CD14-positive monocyte (primary cell): ENCODE measurements around the gene POU6F2. TPM values are rescaled to one million over a fixed set of nuclear protein-coding genes. Genes with fewer than 3 reads are reported as not detected.

Experiments used
- DNase-seq, 3 donors: peaks; one replicate each; pipeline ENCODE4 v3.0.0-alpha.2; 2011 to 2022
- H2AFZ ChIP-seq: 2 replicates; pipeline ENCODE4 v1.6.0; 2012; ENCODE audit warnings: mild to moderate bottlenecking, low read depth, low read length, inconsistent platforms; ENCODE audit not compliant: insufficient read depth, poor library complexity, severe bottlenecking
- H3K27ac ChIP-seq, 2 donors: 1 replicate in 1 of 2; 2 replicates in 1 of 2; pipeline ENCODE4 v1.5.1; 2012 to 2013; ENCODE audit warnings: low read length in 2 of 2, control low read depth in 1 of 2, inconsistent platforms in 1 of 2, low read depth in 1 of 2, mild to moderate bottlenecking in 1 of 2
- H3K27me3 ChIP-seq, 2 donors: one replicate each; pipeline versions ENCODE4 v1.6.0 to v1.6.1; 2011 to 2013; ENCODE audit warnings: low read length in 2 of 2; ENCODE audit not compliant: control insufficient read depth in 2 of 2, insufficient read depth in 2 of 2
- H3K36me3 ChIP-seq, 2 donors: replicated peaks in 1 of 2; 1 replicate in 1 of 2; 2 replicates in 1 of 2; pipeline versions ENCODE4 v1.5.1 to v1.6.1; 2012 to 2013; ENCODE audit warnings: low read length in 2 of 2, control low read depth in 1 of 2, inconsistent platforms in 1 of 2, mild to moderate bottlenecking in 1 of 2; ENCODE audit not compliant: insufficient read depth in 2 of 2, control insufficient read depth in 1 of 2
- H3K4me1 ChIP-seq, 2 donors: 1 replicate in 1 of 2; 2 replicates in 1 of 2; pipeline versions ENCODE4 v1.5.1 to v1.6.1; 2012 to 2013; ENCODE audit warnings: low read length in 2 of 2, control low read depth in 1 of 2, inconsistent platforms in 1 of 2, mild to moderate bottlenecking in 1 of 2, moderate library complexity in 1 of 2; ENCODE audit not compliant: insufficient read depth in 2 of 2, control insufficient read depth in 1 of 2
- H3K4me2 ChIP-seq: replicated peaks from 2 replicates; pipeline ENCODE3; 2012; ENCODE audit warnings: low read length, moderate library complexity, mild to moderate bottlenecking; ENCODE audit not compliant: poor library complexity, severe bottlenecking; ENCODE audit errors: extremely low read depth
- H3K4me3 ChIP-seq, 3 experiments: fragments of 200-600 bp in 1 of 3; sonication (generic) in 1 of 3; replicated peaks in 1 of 3; 1 replicate in 2 of 3; 2 replicates in 1 of 3; pipeline ENCODE4 v1.5.1; 2011 to 2013; ENCODE audit warnings: low read length in 3 of 3, mild to moderate bottlenecking in 3 of 3, control low read depth in 2 of 3, low read depth in 2 of 3, inconsistent platforms in 1 of 3, moderate library complexity in 1 of 3
- H3K79me2 ChIP-seq: 2 replicates; pipeline ENCODE4 v1.6.0; 2012; ENCODE audit warnings: mild to moderate bottlenecking, control low read depth, inconsistent platforms, low read length, moderate library complexity; ENCODE audit not compliant: insufficient read depth
- H3K9ac ChIP-seq: 2 replicates; pipeline ENCODE4 v1.6.0; 2017; ENCODE audit warnings: low read length, mild to moderate bottlenecking; ENCODE audit not compliant: insufficient read depth, poor library complexity, severe bottlenecking
- H3K9me3 ChIP-seq, 2 donors: replicated peaks in 1 of 2; 1 replicate in 1 of 2; 2 replicates in 1 of 2; pipeline versions ENCODE4 v1.5.1 to v1.6.1; 2012 to 2013; ENCODE audit warnings: low read length in 2 of 2, control low read depth in 1 of 2; ENCODE audit not compliant: control insufficient read depth in 1 of 2, insufficient read depth in 1 of 2
- H4K20me1 ChIP-seq: 2 replicates; pipeline ENCODE4 v1.6.0; 2012; ENCODE audit warnings: mild to moderate bottlenecking, low read length, control low read depth, moderate library complexity; ENCODE audit not compliant: insufficient read depth
- H3K27ac Mint-ChIP-seq, 7 donors: one replicate each; pipeline ENCODE4 v1.8.0; 2020; ENCODE audit warnings: mild to moderate bottlenecking in 7 of 7, mixed read lengths in 7 of 7, moderate library complexity in 6 of 7, inconsistent platforms in 2 of 7
- H3K27me3 Mint-ChIP-seq, 3 donors: one replicate each; pipeline ENCODE4 v1.8.0; 2021 to 2022; ENCODE audit warnings: low read depth in 3 of 3, mild to moderate bottlenecking in 3 of 3, mixed read lengths in 3 of 3, moderate library complexity in 3 of 3, inconsistent platforms in 1 of 3
- H3K36me3 Mint-ChIP-seq, 2 donors: one replicate each; pipeline ENCODE4 v1.8.0; 2020; ENCODE audit warnings: mixed read lengths in 2 of 2, inconsistent platforms in 1 of 2, mild to moderate bottlenecking in 1 of 2
- H3K4me1 Mint-ChIP-seq: one replicate; pipeline ENCODE4 v1.8.0; 2020; ENCODE audit warnings: mild to moderate bottlenecking, mixed read lengths
- H3K4me3 Mint-ChIP-seq, 2 donors: one replicate each; pipeline ENCODE4 v1.8.0; 2020; ENCODE audit warnings: mild to moderate bottlenecking in 2 of 2, mixed read lengths in 2 of 2, moderate library complexity in 1 of 2
- H3K9me3 Mint-ChIP-seq, 7 donors: one replicate each; pipeline ENCODE4 v1.8.0; 2020 to 2022; ENCODE audit warnings: mixed read lengths in 7 of 7, mild to moderate bottlenecking in 6 of 7, moderate library complexity in 6 of 7, inconsistent platforms in 2 of 7
- WGBS: methylation state at CpG from one replicate; pipeline ENCODE4 v1.1.5; 2013; ENCODE audit warnings: missing lambda C conversion rate; ENCODE audit not compliant: insufficient coverage; 5-methylcytosine and 5-hydroxymethylcytosine counted together
- intact Hi-C, 2 donors: fragments of 100-400 bp; cut with micrococcal nuclease; formaldehyde crosslinking; loops; one replicate each; pipeline versions ENCODE4 v1.15.0 to v1.15.1; 2023
- polyA plus RNA-seq, 3 donors: library from polyadenylated mRNA; depleted of rRNA in 1 of 3; unstranded in 2 of 3; stranded (reverse) in 1 of 3; fragments of 300-500 nt in 2 of 3; fragments of >200 nt in 1 of 3; fragmentation: Illumina TruSeq in 2 of 3; gene quantifications; 1 replicate in 2 of 3; 2 replicates in 1 of 3; pipeline ENCODE4 v1.2.3, GENCODE V29; 2012 to 2021
- TF ChIP-seq, protein P1 (sequence below): fragments of 200-600 bp; IDR thresholded peaks from one replicate; pipeline ENCODE4 v1.8.0; 2022; ENCODE audit warnings: antibody characterized with exemption, mild to moderate bottlenecking

Gene POU6F2
- polyA plus RNA-seq, 3 donors, result not detected

GRCh38 chr7:39490296-39490695, 512.6 kb downstream of the POU6F2 start:
- Histone ChIP-seq H4K20me1 (no peaks in the 10 kb centered on the region), H3K4me2 (no peak overlapping the region), H3K4me1 (no peaks in the 10 kb centered on the region), H3K27me3 (no peaks in the 10 kb centered on the region), H3K9ac (no peak overlapping the region), H2AFZ (no peak overlapping the region), H3K79me2 (no peaks in the 10 kb centered on the region), H3K9me3 (no peaks in the 10 kb centered on the region), H3K36me3 (no peaks in the 10 kb centered on the region), H3K4me3 (no peak overlapping the region), H3K27ac (no peak overlapping the region)
- DNase-seq, result no peak
- intact Hi-C loops, result no loop called here
- TF ChIP-seq, protein P1, sequence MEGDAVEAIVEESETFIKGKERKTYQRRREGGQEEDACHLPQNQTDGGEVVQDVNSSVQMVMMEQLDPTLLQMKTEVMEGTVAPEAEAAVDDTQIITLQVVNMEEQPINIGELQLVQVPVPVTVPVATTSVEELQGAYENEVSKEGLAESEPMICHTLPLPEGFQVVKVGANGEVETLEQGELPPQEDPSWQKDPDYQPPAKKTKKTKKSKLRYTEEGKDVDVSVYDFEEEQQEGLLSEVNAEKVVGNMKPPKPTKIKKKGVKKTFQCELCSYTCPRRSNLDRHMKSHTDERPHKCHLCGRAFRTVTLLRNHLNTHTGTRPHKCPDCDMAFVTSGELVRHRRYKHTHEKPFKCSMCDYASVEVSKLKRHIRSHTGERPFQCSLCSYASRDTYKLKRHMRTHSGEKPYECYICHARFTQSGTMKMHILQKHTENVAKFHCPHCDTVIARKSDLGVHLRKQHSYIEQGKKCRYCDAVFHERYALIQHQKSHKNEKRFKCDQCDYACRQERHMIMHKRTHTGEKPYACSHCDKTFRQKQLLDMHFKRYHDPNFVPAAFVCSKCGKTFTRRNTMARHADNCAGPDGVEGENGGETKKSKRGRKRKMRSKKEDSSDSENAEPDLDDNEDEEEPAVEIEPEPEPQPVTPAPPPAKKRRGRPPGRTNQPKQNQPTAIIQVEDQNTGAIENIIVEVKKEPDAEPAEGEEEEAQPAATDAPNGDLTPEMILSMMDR, result no peak
- H3K9me3 Mint-ChIP-seq, result peaks cover 0 to 2% (median 0%) of the 10 kb centered on the region in 7 donors
- 100% methylated on average over 1 of the region's 2 CpGs for WGBS
- no peaks in the 10 kb centered on the region for H3K36me3 Mint-ChIP-seq
- no peak overlapping the region for H3K4me3 Mint-ChIP-seq
- no peaks in the 10 kb centered on the region for H3K4me1 Mint-ChIP-seq
- H3K27me3 Mint-ChIP-seq, result peaks cover 0 to 5% (median 1%) of the 10 kb centered on the region in 3 donors
- H3K27ac Mint-ChIP-seq, result no peak overlapping the region

DNA sequence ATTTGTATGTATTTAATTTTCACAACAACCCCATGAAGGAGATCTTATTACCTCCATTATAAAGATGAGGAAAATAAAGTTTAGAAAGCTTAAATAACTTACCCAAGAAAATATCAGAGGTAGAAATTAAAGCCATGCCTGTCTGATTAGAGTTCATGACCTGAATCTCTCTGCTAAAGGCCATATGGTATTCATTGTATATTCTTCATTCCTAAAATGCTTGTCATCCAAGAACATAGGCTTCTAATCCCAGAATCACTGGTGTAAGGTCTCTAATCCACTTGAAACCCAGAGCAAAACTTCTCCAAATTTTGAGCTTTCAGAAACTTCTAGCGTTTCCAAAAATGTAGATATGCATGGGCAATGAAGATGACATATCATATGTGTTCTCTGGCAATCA, 516.2 kb downstream of the POU6F2 start:
- no peaks in the 10 kb centered on the region for H3K79me2 ChIP-seq
- Mint-ChIP-seq H3K4me3 (no peak overlapping the region), H3K9me3 (peaks cover 0 to 2% (median 0%) of the 10 kb centered on the region in 7 donors), H3K36me3 (no peaks in the 10 kb centered on the region), H3K27me3 (peaks cover 0 to 5% (median 1%) of the 10 kb centered on the region in 3 donors), H3K27ac (no peak overlapping the region), H3K4me1 (no peaks in the 10 kb centered on the region)
- no CpG with 5 or more reads among the region's 1 CpG for WGBS
- H3K4me1 ChIP-seq, result no peaks in the 10 kb centered on the region
- TF ChIP-seq, protein P1, result no peak
- H3K9me3 ChIP-seq, result no peaks in the 10 kb centered on the region
- H3K36me3 ChIP-seq, result no peaks in the 10 kb centered on the region
- no peak overlapping the region for H3K4me3 ChIP-seq
- no peaks in the 10 kb centered on the region for H4K20me1 ChIP-seq
- no peak for DNase-seq
- no peak overlapping the region for H3K4me2 ChIP-seq
- H3K27me3 ChIP-seq, result no peaks in the 10 kb centered on the region
- no peak overlapping the region for H2AFZ ChIP-seq
- H3K27ac ChIP-seq, result no peak overlapping the region
- no peak overlapping the region for H3K9ac ChIP-seq
- intact Hi-C loops, result no loop called here
